Activated T-helper 1 cell treated with Interleukin-2 at 50 U/mL for 16 hours (primary cell): Measurements from ENCODE around the gene ALOX5.
"Not testable (repeated sequence)": the region's sequence is repeated elsewhere in the genome, so short reads cannot be mapped to it uniquely, and the experiment has no call there.

Experiments
- DNase-seq: peaks from one replicate; pipeline ENCODE4 v3.0.0-alpha.2; 2020; ENCODE audit warnings: low read depth

The ALOX5 gene

GRCh38 chr10:45373576-45374349, at the start of gene ALOX5:
TSS of gene ALOX5 (plus strand) at chr10:45374216. CDS start at chr10:45374280, 64 bp downstream.
- peak; percentile 17 for DNase-seq

DNA sequence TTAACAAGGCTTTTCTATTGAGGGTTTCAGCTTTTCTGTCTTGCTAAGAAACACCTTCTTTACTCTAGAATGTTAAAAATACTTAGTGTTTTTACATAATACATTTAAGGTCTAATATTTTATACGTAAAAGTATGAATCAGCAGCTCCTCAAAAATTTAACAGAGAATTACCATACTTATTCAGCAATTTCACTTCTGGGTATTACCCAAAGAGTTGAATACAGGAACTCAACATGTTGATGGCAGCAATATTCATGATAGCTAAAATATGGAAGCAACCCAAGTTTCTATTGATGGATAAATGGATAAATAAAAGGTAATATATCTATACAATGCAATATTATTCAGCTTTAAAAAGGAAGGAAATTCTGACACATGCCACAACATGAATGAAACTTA, 48.9 kb upstream of the ALOX5 start:
- DNase-seq: no peak

DNA sequence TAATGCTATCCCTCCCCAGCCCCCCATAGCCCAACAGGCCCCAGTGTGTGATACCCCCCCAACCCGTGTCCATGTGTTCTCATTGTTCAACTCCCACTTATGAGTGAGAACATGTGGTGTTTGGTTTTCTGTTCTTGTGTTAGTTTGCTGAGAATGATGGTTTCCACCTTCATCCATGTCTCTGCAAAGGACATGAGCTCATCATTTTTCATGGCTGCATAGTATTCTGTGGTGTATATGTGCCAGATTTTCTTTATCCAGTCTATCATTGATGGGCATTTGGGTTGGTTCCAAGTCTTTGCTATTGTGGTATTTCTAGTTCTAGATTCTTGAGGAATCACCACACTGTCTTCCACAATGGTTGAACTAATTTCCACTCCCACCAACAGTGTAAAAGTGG, 47.2 kb upstream of the ALOX5 start:
- DNase-seq: not testable (repeated sequence)

GRCh38 chr10:45331824-45332223, 42.2 kb upstream of the ALOX5 start:
- DNase-seq: not testable (repeated sequence)

DNA sequence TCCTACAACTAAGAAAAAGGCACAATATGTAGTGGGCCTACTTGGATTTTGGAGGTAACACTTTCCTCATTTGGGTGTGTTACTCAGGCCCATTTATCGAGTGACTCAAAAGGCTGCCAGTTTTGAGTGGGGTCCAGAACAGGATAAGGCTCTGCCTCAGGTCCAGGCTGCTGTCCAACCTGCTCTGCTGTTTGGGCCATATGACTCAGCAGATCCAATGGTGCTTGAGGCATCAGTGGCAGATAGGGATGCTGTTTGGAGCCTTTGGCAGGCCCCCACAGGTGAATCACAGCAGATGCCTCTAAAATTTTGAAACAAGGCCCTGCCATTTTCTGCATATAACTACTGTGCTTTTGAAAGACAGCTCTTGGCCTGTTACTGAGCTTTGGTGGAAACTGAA, 34.1 kb upstream of the ALOX5 start:
- no peak for DNase-seq

- not testable (repeated sequence) for DNase-seq
Measured at GRCh38 chr10:45340420-45340819, 33.6 kb upstream of the ALOX5 start.

DNA sequence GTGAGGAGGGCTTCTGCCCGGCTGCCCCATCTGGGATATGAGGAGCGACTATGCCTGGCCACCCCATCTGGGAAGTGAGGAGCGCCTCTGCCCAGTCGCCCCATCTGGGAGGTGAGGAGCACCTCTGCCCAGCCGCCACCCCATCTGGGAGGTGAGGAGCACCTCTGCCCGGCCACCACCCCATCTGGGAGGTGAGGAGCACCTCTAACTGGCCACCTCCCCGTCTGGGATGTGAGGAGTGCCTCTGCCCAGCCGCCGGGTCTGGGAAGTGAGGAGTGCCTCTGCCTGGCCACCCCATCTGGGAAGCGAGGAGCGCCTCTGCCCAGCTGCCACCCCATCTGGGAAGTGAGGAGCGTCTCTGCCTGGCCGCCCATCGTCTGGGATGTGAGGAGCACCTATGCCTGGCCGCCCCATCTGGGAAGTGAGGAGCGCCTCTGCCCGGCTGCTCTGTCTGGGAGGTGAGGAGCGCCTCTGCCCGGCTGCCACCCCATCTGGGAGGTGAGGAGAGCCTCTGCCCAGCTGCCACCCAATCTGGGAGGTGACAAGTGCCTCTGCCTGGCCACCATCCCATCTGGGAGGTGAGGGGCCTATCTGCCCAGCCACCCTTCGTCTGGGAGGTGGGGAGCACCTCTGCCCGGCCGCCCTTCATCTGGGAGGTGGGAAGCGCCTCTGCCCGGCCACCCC, 27.2 kb upstream of the ALOX5 start:
- not testable (repeated sequence) for DNase-seq

DNA sequence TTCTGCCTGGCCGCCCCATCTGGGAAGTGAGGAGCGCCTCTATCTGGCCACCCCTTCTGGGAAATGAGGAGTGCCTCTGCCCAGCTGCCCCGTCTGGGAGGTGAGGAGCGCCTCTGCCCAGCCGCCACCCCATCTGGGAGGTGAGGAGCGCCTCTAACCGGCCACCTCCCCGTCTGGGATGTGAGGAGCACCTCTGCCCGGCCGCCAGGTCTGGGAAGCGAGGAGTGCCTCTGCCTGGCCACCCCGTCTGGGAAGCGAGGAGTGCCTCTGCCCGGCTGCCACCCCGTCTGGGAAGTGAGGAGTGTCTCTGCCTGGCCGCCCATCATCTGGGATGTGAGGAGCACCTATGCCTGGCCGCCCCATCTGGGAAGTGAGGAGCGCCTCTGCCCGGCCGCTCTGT, 26.6 kb upstream of the ALOX5 start:
- DNase-seq: not testable (repeated sequence)

DNA sequence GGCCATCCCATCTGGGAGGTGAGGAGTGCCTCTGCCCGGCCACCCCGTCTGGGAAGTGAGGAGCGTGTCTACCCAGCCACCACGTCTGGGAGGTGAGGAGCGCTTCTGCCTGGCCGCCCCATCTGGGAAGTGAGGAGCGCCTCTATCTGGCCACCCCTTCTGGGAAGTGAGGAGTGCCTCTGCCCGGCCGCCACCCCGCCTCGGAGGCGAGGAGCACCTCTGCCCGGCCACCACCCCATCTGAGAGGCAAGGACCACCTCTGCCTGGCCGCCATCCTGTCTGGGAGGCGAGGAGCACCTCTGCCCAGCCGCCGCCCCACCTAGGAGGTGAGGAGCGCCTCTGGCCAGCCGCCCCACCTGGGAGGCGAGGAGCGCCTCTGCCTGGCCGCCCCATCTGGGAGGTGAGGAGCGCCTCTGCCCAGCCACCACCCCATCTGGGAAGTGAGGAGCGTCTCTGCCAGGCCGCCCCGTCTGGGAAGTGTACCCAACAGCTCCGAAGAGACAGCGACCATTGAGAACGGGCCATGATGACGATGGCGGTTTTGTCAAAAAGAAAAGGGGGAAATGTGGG, 25.7 kb upstream of the ALOX5 start:
- not testable (repeated sequence) for DNase-seq

DNA sequence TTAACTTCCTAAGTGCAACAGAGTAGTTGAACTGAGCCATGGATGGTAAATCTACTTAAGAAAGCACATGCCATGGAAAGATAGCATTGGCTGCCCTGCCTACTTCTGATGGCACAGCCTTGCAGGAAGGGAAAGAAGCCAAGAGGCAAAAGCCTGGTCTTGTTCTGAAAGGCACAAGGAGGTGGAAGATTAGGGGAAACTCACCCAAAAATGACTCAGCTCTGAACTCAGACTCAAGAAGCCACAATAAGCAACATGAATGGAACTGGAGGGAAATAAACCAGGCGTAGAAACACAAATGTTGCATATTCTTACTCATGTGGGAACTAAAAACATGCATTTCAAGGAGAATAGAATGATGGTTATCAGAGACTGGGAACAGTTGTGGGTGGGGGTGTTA, 20.8 kb upstream of the ALOX5 start:
- no peak for DNase-seq

- DNase-seq: no peak
Measured at GRCh38 chr10:45354261-45354660, 19.8 kb upstream of the ALOX5 start.

- DNase-seq: no peak
Measured at GRCh38 chr10:45355494-45355893, 18.5 kb upstream of the ALOX5 start.

GRCh38 chr10:45358961-45359360, 15.1 kb upstream of the ALOX5 start:
- not testable (repeated sequence) for DNase-seq

DNA sequence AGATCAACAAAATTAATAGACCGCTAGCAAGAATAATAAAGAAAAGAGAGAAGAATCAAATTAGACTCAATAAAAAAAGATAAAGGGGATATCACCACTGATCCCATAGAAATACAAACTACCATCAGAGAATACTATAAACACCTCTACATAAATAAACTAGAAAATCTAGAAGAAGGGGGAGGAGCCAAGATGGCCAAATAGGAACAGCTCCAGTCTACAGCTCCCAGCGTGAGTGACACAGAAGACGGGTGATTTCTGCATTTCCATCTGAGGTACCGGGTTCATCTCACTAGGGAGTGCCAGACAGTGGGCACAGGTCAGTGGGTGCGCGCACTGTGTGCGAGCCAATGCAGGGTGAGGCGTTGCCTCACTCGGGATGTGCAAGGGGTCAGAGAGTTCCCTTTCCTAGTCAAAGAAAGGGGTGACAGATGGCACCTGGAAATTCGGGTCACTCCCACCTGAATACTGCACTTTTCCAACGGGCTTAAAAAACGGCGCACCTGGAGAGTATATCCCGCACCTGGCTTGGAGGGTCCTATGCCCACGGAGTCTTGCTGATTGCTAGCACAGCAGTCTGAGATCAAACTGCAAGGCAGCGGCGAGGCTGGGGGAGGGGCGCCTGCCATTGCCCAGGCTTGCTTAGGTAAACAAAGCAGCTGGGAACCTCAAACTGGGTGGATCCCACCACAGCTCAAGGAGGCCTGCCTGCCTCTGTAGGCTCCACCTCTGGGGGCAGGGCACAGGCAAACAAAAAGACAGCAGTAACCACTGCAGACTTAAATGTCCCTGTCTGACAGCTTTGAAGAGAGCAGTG, 11.8 kb upstream of the ALOX5 start:
- not testable (repeated sequence) for DNase-seq

GRCh38 chr10:45367643-45368042, 6.4 kb upstream of the ALOX5 start:
- not testable (repeated sequence) for DNase-seq

- DNase-seq: no peak
Measured at GRCh38 chr10:45368181-45368580, 5.8 kb upstream of the ALOX5 start.

DNA sequence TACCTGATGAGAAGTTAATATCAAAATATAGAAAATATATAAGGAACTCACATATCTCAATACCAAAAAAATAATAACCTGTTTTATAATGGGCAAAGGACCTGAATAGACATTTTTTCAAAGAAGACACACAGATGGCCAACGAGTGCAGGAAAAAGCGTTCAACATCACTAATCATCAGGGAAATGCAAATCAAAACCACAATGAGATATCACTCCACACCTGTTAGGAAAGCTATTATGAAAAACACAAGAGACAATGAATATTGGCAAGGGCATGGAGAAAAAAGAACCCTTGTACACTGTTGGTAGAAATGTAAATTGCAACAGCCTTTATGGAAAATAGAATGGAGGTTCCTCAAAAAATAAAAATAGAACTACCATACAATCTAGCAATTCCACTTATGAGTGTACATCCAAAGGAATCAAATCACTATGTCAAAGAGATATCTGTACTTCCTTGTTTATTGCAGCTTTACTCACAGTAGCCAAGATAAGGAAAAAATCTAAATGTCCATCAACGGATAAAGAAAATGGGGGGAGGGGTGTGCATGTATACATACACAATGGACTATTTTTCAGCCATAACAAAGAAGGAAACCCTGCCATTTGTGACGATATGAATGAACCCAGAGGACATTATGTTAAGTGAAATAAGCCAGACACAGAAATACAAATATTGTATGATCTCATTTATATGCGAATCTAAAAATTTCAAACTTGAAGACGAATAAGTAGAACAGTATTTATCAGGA, 3.6 kb upstream of the ALOX5 start:
- no peak for DNase-seq

- no peak for DNase-seq
Measured at GRCh38 chr10:45371560-45371959, 2.5 kb upstream of the ALOX5 start.

DNA sequence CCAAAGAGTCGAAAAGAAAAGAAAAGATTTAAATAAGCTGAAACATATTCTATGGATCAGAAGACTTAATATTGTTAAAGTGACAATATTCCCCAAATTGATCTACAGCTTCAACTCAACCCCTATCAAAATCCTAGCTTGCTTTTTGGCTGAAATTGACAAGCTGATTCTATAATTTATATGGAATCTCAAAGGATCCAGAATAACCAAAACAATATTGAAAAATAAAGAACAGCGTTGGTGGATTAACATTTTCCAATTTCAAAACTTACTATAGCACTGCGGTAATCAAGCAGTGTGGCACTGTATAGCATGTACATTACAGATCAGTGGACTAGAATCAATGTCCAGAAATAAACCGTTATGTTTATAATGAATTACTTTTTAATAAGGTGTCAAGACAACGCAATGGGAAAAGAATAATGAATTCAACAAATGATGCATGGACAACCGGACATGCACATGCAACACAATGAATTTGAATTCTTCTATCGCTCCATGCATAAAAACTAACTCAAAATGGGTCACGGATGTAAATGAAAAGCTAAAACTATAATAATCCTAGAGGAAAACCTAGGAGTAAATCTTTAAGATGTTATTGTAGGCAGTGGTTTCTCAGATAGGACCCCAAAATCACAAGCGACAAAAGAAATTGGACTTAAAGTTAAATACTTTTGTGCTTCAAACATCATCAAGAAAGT, 1.6 kb upstream of the ALOX5 start:
- no peak for DNase-seq

- DNase-seq: no peak
Measured at GRCh38 chr10:45373003-45373575, 927 bp upstream of the ALOX5 start.
